ENCODE results near the gene TMTC2. TPM values are rescaled to one million over a fixed set of nuclear protein-coding genes. Genes with fewer than 3 reads are reported as not detected.
"Not testable (repeated sequence)": the region's sequence is repeated elsewhere in the genome, so short reads cannot be mapped to it uniquely, and the experiment has no call there.

Gene TMTC2
- total and polyA plus RNA-seq, 3 donors from 2014 or later, result 8.1 to 22.4 (median 19.4) TPM

- no peak overlapping the region for H3K27ac ChIP-seq
- no peaks in the 10 kb centered on the region for H3K27me3 ChIP-seq
- H3K36me3 ChIP-seq (ENCODE audit: low read depth, missing control alignments), result no peaks in the 10 kb centered on the region
- no peak for TF ChIP-seq CTCF (IDR thresholded peaks at IDR 0.05)
- TF ChIP-seq POLR2A (IDR thresholded peaks at IDR 0.05), result no peak
- H3K4me1 ChIP-seq, result no peaks in the 10 kb centered on the region
- H3K9me3 ChIP-seq, result no peaks in the 10 kb centered on the region
- no peak for DNase-seq
- intact Hi-C loops (cut with DNase I; ENCODE audit: low total_unique reads), result no loop called here
- no peak overlapping the region for H3K4me3 ChIP-seq
- WGBS, 2 donors, result 96 to 100% methylated on average over 2 of the region's 2 CpGs
Observed at GRCh38 chr12:82804601-82805000, 117.9 kb downstream of the TMTC2 start.

- H3K36me3 ChIP-seq (ENCODE audit: low read depth, missing control alignments); H3K4me3 ChIP-seq; H3K27me3 ChIP-seq; DNase-seq; H3K9me3 ChIP-seq; H3K4me1 ChIP-seq; H3K27ac ChIP-seq; intact Hi-C loops (cut with DNase I; ENCODE audit: low total_unique reads): not testable (repeated sequence)
- WGBS, 2 donors, result 63 to 91% methylated on average over 2 of the region's 2 CpGs
Observed at GRCh38 chr12:82805004-82805403, 118.3 kb downstream of the TMTC2 start.

GRCh38 chr12:82805812-82806497 is 119.2 kb downstream of the TMTC2 start:
- intact Hi-C loops (cut with DNase I; ENCODE audit: low total_unique reads), result no loop called here
- Histone ChIP-seq H3K36me3 (ENCODE audit: low read depth, missing control alignments) (no peaks in the 10 kb centered on the region), H3K27me3 (no peaks in the 10 kb centered on the region), H3K27ac (no peak overlapping the region), H3K4me3 (no peak overlapping the region), H3K9me3 (no peaks in the 10 kb centered on the region), H3K4me1 (no peaks in the 10 kb centered on the region)
- 95 to 96% methylated on average over 4 of the region's 4 CpGs for WGBS, 2 donors
- TF ChIP-seq CTCF (IDR thresholded peaks at IDR 0.05) (no peak), POLR2A (IDR thresholded peaks at IDR 0.05) (no peak)
- no peak for DNase-seq

GRCh38 chr12:82807132-82807737 is 120.5 kb downstream of the TMTC2 start:
- H3K9me3 ChIP-seq, result no peaks in the 10 kb centered on the region
- TF ChIP-seq CTCF (IDR thresholded peaks at IDR 0.05), result no peak
- TF ChIP-seq POLR2A (IDR thresholded peaks at IDR 0.05), result no peak
- intact Hi-C loops (cut with DNase I; ENCODE audit: low total_unique reads), result no loop called here
- no peaks in the 10 kb centered on the region for H3K27me3 ChIP-seq
- H3K27ac ChIP-seq, result no peak overlapping the region
- DNase-seq, result no peak
- H3K36me3 ChIP-seq (ENCODE audit: low read depth, missing control alignments), result no peaks in the 10 kb centered on the region
- no peaks in the 10 kb centered on the region for H3K4me1 ChIP-seq
- no peak overlapping the region for H3K4me3 ChIP-seq

- WGBS, 2 donors, result 92 to 94% methylated on average over 5 of the region's 5 CpGs
- Histone ChIP-seq H3K9me3 (no peaks in the 10 kb centered on the region), H3K27me3 (no peaks in the 10 kb centered on the region), H3K36me3 (ENCODE audit: low read depth, missing control alignments) (no peaks in the 10 kb centered on the region), H3K4me1 (no peaks in the 10 kb centered on the region), H3K27ac (no peak overlapping the region), H3K4me3 (no peak overlapping the region)
- intact Hi-C loops (cut with DNase I; ENCODE audit: low total_unique reads), result no loop called here
- no peak for DNase-seq
- TF ChIP-seq CTCF (IDR thresholded peaks at IDR 0.05) (no peak), POLR2A (IDR thresholded peaks at IDR 0.05) (no peak)
Observed at GRCh38 chr12:82810568-82810967, 123.9 kb downstream of the TMTC2 start.

Data from testis (tissue), 3 donors.